H1 (cell line): ENCODE results near the gene KRTAP10-3.

ENCODE experiments used
- EP300 ChIP-seq, 2 experiments: IDR thresholded peaks; 1 replicate in 1 of 2; 2 replicates in 1 of 2; pipeline ENCODE4 v1.6.1; 2011 to 2012; ENCODE audit warnings: low read depth in 2 of 2, low read length in 2 of 2, mild to moderate bottlenecking in 2 of 2, borderline replicate concordance in 1 of 2, inconsistent platforms in 1 of 2, moderate library complexity in 1 of 2
- KDM5A ChIP-seq: fragments of 200-600 bp; IDR thresholded peaks from 2 replicates; pipeline ENCODE4 v1.7.1; 2012; ENCODE audit warnings: mild to moderate bottlenecking, low read length, inconsistent platforms, mixed read lengths
- SRF ChIP-seq: IDR thresholded peaks from 2 replicates; pipeline ENCODE4 v1.6.1; 2011; ENCODE audit warnings: mild to moderate bottlenecking, low read depth, low read length, moderate library complexity
- TF ChIP-seq, protein P1 (sequence below), 3 experiments: IDR thresholded peaks; 1 replicate in 2 of 3; 2 replicates in 1 of 3; pipeline versions ENCODE4 v1.5.1 to v1.6.1; 2011; ENCODE audit warnings: low read length in 3 of 3, mild to moderate bottlenecking in 3 of 3, inconsistent platforms in 2 of 3, low read depth in 1 of 3, moderate library complexity in 1 of 3; ENCODE audit not compliant: insufficient read depth in 1 of 3; ENCODE audit errors: control extremely low read depth in 1 of 3

DNA sequence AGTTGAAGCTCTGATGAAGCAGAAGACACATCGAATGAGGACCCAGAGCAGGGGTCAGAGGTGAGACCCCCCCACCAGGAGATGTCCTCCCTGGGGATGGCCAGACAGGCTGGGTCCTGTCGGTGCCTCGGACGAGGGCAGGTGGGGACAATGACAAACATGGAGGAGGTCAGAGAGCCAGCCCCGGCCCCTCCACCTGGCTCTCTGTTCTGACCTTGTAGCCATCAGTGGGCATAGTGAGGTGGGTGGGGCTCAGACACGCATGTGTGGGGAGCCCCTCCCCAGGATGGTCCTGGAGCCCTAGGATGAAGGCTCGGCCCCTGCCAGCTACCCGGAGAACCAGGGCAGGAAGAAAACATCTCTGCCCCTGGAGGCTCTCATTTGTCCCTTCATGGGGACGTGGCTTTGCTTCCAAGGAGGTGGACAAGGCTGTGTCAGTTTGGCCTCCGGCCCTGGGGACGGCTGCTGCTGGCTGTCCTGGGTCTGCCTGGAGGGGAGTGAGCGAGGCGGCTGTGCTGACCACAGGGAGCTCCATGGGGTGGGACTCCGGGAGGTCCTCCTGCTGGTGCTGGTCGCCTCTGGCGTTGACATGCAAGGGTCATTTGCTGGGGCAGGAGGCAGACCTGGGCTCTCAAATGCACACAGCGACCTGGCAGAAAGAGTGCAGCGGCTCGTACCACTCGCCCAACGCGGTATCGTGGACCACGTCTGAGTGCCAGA is 31.2 kb upstream of the KRTAP10-3 start:
- TF ChIP-seq KDM5A (no peak), SRF (no peak), EP300 (IDR thresholded peaks at IDR 0.05; ENCODE audit: borderline replicate concordance in 1 of 2, low read depth in 2 of 2, low read length in 2 of 2) (no peak)
- TF ChIP-seq, protein P1, sequence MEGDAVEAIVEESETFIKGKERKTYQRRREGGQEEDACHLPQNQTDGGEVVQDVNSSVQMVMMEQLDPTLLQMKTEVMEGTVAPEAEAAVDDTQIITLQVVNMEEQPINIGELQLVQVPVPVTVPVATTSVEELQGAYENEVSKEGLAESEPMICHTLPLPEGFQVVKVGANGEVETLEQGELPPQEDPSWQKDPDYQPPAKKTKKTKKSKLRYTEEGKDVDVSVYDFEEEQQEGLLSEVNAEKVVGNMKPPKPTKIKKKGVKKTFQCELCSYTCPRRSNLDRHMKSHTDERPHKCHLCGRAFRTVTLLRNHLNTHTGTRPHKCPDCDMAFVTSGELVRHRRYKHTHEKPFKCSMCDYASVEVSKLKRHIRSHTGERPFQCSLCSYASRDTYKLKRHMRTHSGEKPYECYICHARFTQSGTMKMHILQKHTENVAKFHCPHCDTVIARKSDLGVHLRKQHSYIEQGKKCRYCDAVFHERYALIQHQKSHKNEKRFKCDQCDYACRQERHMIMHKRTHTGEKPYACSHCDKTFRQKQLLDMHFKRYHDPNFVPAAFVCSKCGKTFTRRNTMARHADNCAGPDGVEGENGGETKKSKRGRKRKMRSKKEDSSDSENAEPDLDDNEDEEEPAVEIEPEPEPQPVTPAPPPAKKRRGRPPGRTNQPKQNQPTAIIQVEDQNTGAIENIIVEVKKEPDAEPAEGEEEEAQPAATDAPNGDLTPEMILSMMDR (IDR thresholded peaks at IDR 0.05; ENCODE audit: control extremely low read depth in 1 of 3, insufficient read depth in 1 of 3, low read depth in 1 of 3, low read length in 3 of 3): no peak
